ENCODE results near the gene IL12B.
"Not testable (repeated sequence)": the region's sequence is repeated elsewhere in the genome, so short reads cannot be mapped to it uniquely, and the experiment has no call there.

The IL12B gene

DNA sequence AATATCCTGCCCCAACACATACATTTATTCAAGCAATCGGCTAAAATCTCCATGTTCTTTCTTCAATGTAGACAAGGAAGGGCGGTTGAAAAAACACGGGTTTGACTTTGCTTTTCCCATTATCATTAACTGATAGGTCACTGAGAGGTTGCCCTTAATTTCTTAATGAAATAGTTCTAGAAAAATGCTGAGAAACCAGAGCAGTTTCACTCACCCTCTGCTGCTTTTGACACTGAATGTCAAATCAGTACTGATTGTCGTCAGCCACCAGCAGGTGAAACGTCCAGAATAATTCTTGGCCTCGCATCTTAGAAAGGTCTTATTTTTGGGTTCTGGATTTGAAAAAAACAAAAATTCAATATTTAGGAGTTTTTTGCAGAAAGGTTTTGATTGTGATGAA is 8.1 kb downstream of the IL12B start:
- Mint-ChIP-seq H3K4me1 (ENCODE audit: low read depth) (no peaks in the 10 kb centered on the region), H3K36me3 (ENCODE audit: low read depth) (no peaks in the 10 kb centered on the region), H3K27ac (no peak overlapping the region), H3K9me3 (no peaks in the 10 kb centered on the region), H3K27me3 (peaks cover 2% of the 10 kb centered on the region), H3K4me3 (no peak overlapping the region)
- intact Hi-C loops (cut with micrococcal nuclease) = no loop called here

DNA sequence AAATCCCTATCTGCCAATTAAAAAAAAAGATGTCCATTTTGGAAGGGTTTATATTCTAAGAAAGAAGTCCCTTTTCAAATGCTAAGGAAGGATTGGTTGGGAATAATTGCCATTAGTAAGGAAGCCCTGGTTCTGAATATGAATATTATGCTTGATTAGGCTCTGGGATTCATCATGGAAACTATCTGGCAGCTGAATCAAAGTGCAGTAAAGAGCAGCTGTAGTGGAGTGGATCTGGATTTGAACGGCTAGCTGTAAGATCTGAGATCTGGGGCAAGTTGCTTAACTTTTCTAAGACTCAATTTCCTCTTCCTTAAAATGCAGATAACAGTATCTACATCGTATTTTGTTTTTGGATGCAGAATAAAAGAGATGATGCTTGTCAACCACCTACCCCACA is 10.5 kb downstream of the IL12B start:
- H3K27ac Mint-ChIP-seq = no peak overlapping the region
- H3K9me3 Mint-ChIP-seq = no peaks in the 10 kb centered on the region
- no peaks in the 10 kb centered on the region for H3K27me3 Mint-ChIP-seq
- no peak overlapping the region for H3K4me3 Mint-ChIP-seq
- no peaks in the 10 kb centered on the region for H3K36me3 Mint-ChIP-seq (ENCODE audit: low read depth)
- no peaks in the 10 kb centered on the region for H3K4me1 Mint-ChIP-seq (ENCODE audit: low read depth)
- intact Hi-C loops (cut with micrococcal nuclease) = no loop called here

- Mint-ChIP-seq H3K27me3 (no peaks in the 10 kb centered on the region), H3K9me3 (no peaks in the 10 kb centered on the region), H3K4me1 (ENCODE audit: low read depth) (no peaks in the 10 kb centered on the region), H3K4me3 (no peak overlapping the region), H3K27ac (no peak overlapping the region), H3K36me3 (ENCODE audit: low read depth) (no peaks in the 10 kb centered on the region)
- intact Hi-C loops (cut with micrococcal nuclease) = no loop called here
These were observed 10.9 kb downstream of the IL12B start for GRCh38 chr5:159319363-159319762.

DNA sequence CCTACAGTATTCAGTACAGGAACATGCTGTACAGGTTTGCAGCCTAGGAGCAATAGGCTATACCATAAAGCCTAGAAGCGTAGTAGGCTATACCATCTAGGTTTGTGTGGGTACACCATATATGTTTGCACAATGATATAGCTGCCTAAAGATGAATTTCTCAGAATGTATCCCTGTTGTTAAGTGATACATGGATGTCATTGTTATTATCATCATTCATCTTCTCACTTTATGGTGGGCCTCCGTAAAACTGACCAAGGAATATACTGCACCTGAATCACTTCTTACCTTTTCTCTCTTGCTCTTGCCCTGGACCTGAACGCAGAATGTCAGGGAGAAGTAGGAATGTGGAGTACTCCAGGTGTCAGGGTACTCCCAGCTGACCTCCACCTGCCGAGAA is 11.8 kb downstream of the IL12B start:
- Mint-ChIP-seq H3K4me3 (no peak overlapping the region), H3K27me3 (no peaks in the 10 kb centered on the region), H3K4me1 (ENCODE audit: low read depth) (no peaks in the 10 kb centered on the region), H3K36me3 (ENCODE audit: low read depth) (no peaks in the 10 kb centered on the region), H3K27ac (no peak overlapping the region), H3K9me3 (no peaks in the 10 kb centered on the region)
- intact Hi-C loops (cut with micrococcal nuclease) = no loop called here

- H3K4me3 Mint-ChIP-seq = no peak overlapping the region
- no peaks in the 10 kb centered on the region for H3K4me1 Mint-ChIP-seq (ENCODE audit: low read depth)
- no peaks in the 10 kb centered on the region for H3K36me3 Mint-ChIP-seq (ENCODE audit: low read depth)
- intact Hi-C loops (cut with micrococcal nuclease) = loop anchor here (2.0 kb wide), 1 partner anchor 161 kb away; no protein-coding TSS in a partner anchor
- no peak overlapping the region for H3K27ac Mint-ChIP-seq
- peaks cover under 1% of the 10 kb centered on the region for H3K27me3 Mint-ChIP-seq
- H3K9me3 Mint-ChIP-seq = no peaks in the 10 kb centered on the region
These were observed 12.4 kb downstream of the IL12B start for GRCh38 chr5:159317849-159318248.

GRCh38 chr5:159316519-159317383 is 13.5 kb downstream of the IL12B start:
- Mint-ChIP-seq H3K36me3 (ENCODE audit: low read depth) (no peaks in the 10 kb centered on the region), H3K4me3 (no peak overlapping the region), H3K9me3 (no peaks in the 10 kb centered on the region), H3K27ac (no peak overlapping the region), H3K4me1 (ENCODE audit: low read depth) (no peaks in the 10 kb centered on the region), H3K27me3 (peaks cover 8% of the 10 kb centered on the region)
- intact Hi-C loops (cut with micrococcal nuclease) = loop anchor here (2.0 kb wide), 1 partner anchor 160 kb away; no protein-coding TSS in a partner anchor

GRCh38 chr5:159313197-159313596 is 17.1 kb downstream of the IL12B start:
- Mint-ChIP-seq H3K4me1 (ENCODE audit: low read depth) (peaks cover 6% of the 10 kb centered on the region), H3K36me3 (ENCODE audit: low read depth) (no peaks in the 10 kb centered on the region), H3K27ac (no peak overlapping the region), H3K9me3 (no peaks in the 10 kb centered on the region), H3K4me3 (no peak overlapping the region), H3K27me3 (peaks cover 32% of the 10 kb centered on the region)
- intact Hi-C loops (cut with micrococcal nuclease) = no loop called here

- no peaks in the 10 kb centered on the region for H3K9me3 Mint-ChIP-seq
- H3K27me3 Mint-ChIP-seq = peaks cover 33% of the 10 kb centered on the region
- intact Hi-C loops (cut with micrococcal nuclease) = no loop called here
- no peak overlapping the region for H3K4me3 Mint-ChIP-seq
- H3K27ac Mint-ChIP-seq = no peak overlapping the region
- no peaks in the 10 kb centered on the region for H3K36me3 Mint-ChIP-seq (ENCODE audit: low read depth)
- peaks cover 6% of the 10 kb centered on the region for H3K4me1 Mint-ChIP-seq (ENCODE audit: low read depth)
These were observed 19.2 kb downstream of the IL12B start for GRCh38 chr5:159311063-159311462.

GRCh38 chr5:159310511-159310910 is 19.8 kb downstream of the IL12B start:
- Mint-ChIP-seq H3K27me3 (peaks cover 33% of the 10 kb centered on the region), H3K27ac (no peak overlapping the region), H3K4me1 (ENCODE audit: low read depth) (peaks cover 6% of the 10 kb centered on the region), H3K4me3 (peak overlapping the region; percentile 26), H3K36me3 (ENCODE audit: low read depth) (no peaks in the 10 kb centered on the region), H3K9me3 (no peaks in the 10 kb centered on the region)
- intact Hi-C loops (cut with micrococcal nuclease) = no loop called here

DNA sequence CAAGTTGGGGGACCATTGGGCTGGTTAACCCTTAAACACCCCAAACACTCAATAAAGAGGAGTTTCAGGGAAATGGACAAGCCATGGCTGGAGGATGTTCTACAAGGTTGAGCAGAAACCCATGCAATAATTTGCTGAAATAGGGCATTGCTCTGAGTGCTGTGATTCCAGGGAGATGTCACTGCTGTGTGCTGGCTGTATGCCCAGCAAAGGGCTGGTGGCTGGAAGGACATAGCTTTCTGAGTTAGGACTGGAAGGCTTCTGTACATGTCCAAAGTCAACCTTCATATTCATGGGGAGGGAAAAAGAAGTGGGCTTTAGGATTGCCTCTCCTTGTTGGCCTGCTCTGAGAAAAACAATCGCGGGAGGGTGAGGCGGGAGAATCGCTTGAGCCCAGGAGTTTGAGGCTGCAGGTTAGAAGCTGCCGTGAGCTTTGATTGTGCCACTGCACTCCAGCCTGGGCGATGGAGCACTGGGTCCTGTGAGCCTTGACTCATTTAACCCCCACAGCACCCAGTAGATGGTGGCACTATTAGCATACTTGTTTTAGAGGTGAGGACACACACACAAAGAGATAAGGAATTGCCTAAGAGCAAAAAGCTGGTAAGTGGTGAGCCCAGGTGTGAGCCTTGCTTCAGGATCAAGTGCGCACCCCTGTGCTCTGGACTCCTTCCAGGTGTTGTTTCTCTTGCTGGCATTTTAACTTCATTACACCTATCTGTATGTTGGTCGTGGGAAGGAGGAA is 20.4 kb downstream of the IL12B start:
- peaks cover 6% of the 10 kb centered on the region for H3K4me1 Mint-ChIP-seq (ENCODE audit: low read depth)
- no peak overlapping the region for H3K27ac Mint-ChIP-seq
- H3K9me3 Mint-ChIP-seq = no peaks in the 10 kb centered on the region
- peaks cover 33% of the 10 kb centered on the region for H3K27me3 Mint-ChIP-seq
- intact Hi-C loops (cut with micrococcal nuclease) = no loop called here
- H3K4me3 Mint-ChIP-seq = no peak overlapping the region
- no peaks in the 10 kb centered on the region for H3K36me3 Mint-ChIP-seq (ENCODE audit: low read depth)

- peaks cover 5% of the 10 kb centered on the region for H3K4me1 Mint-ChIP-seq (ENCODE audit: low read depth)
- H3K36me3 Mint-ChIP-seq (ENCODE audit: low read depth) = peaks cover 15% of the 10 kb centered on the region
- peaks cover 40% of the 10 kb centered on the region for H3K9me3 Mint-ChIP-seq
- no peak overlapping the region for H3K4me3 Mint-ChIP-seq
- H3K27me3 Mint-ChIP-seq = peaks cover 10% of the 10 kb centered on the region
- no peak overlapping the region for H3K27ac Mint-ChIP-seq
- intact Hi-C loops (cut with micrococcal nuclease) = no loop called here
These were observed 25.2 kb downstream of the IL12B start for GRCh38 chr5:159304961-159305595.

DNA sequence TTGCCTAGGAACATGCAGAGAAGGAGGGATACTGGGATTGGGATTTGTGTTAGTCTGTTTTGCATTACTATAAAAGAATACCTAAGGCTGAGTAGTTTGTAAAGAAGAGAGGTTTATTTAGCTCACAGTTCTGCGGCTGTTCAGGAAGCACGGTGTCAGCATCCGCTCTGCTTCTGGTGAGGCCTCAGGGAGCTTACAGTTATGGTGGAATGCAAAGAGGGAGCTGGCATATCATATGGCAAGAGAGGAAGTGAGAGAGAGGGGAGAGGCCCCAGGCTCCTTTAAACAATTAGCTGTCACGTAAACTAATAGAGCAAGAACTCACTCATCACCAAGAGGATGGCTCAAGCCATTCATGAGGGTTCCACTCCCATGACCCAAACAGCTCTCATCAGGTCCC is 27.0 kb downstream of the IL12B start:
- Mint-ChIP-seq H3K9me3 (peaks cover 53% of the 10 kb centered on the region), H3K36me3 (ENCODE audit: low read depth) (peaks cover 15% of the 10 kb centered on the region), H3K4me3 (no peak overlapping the region), H3K27me3 (peaks cover 2% of the 10 kb centered on the region), H3K27ac (no peak overlapping the region), H3K4me1 (ENCODE audit: low read depth) (peaks cover 5% of the 10 kb centered on the region)
- intact Hi-C loops (cut with micrococcal nuclease) = no loop called here

DNA sequence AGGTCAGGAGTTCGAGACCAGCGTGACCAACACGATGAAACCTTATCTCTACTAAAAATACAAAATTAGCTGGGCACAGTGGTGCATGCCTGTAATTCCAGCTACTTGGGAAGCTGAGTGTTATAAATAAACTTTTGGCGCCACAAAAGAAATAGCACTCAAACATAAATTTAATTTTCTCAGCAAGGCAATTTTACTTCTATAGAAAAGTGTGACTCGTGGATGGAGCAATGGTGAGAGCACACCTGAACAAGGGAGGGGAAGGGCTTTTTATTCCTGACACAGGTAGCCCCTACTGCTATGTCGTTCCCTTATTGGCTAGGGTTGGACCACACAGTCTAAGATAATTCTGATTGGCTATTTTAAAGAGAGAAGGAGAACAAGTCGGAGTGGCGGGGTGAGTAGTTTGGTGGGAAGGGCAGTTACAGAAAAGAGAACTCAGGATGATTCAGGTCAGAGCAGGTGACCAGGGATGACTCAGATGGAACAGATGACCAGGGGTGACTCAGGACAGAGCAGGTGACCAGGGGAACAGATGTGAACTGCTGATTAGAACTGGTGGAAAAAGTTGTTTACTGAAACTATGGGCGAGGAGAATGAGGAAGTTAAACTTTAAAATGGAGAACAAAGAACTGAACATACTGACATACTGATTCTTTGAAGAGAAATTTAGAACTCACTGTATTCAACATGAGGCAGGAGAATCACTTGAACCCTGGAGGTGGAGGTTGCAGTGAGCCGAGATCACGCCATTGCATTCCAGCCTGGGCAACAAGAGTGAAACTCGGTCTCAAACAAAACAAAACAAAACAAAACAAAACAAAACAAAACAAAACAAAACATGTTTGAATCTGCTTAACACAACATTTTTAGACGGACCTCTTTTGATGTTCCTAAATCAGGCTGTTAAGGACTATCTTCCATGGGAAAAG is 28.1 kb downstream of the IL12B start:
- H3K4me3 Mint-ChIP-seq; H3K27me3 Mint-ChIP-seq; H3K4me1 Mint-ChIP-seq (ENCODE audit: low read depth); intact Hi-C loops (cut with micrococcal nuclease): not testable (repeated sequence)
- Mint-ChIP-seq H3K36me3 (ENCODE audit: low read depth) (peaks cover 15% of the 10 kb centered on the region), H3K9me3 (peaks cover 64% of the 10 kb centered on the region), H3K27ac (peak overlapping the region; percentile 5)

Data from dendritic cell treated with granulocyte-macrophage colony-stimulating factor and Interleukin-4, amounts not matched to agents 40 ng/mL and 50 ng/mL, for 4 days (primary cell).